Non-pigmented ciliary epithelial cell (primary cell): Measurements from ENCODE around the gene SPHKAP.
A peak's percentile ranks its signal among the peaks of the same experiment; 100 is the strongest.
"Not testable (repeated sequence)": the region's sequence is repeated elsewhere in the genome, so short reads cannot be mapped to it uniquely, and the experiment has no call there.

Source experiments
- DNase-seq: peaks from one replicate; pipeline ENCODE4 v3.0.0-alpha.2; 2010; ENCODE audit warnings: low read depth

Gene SPHKAP

DNA sequence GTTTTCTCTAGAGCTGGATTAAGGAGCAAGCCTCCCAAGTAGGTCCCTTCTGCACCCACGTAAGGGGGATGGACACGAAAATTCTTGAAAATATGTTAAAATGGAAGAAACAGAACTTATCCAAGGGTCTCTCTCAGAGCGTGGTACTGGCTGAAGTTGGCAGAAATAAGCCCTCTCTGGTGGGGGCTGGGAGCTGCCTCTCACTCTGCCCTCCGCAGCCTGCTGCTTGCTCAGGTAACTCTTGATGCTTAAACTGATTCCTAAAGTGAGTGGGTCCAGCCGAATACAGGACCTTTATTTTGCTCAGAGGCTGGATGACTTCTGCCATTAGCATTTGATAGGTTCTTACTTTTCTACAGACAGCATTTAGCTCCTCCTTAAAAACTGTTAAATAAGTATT lies 78.1 kb downstream of the SPHKAP start:
- DNase-seq = no peak

DNA sequence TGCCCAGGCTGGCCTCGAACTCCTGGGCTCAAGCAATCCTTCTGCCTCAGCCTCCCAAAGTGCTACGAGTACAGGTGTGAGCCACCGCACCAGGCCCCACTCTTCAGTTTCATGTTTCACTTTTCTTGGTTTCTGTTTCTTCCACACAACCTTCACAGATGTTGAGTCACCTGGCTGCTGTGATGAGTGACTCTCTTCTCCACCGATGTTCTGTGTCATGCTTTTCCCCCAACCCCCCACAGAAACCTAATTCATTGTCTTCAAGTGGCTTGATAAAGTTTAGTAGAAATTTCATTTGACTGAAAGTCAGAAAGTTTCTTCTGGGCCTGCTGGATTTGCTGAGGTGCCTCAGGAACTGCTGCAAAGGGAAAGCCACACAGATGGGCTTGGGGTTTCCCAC lies 78.5 kb downstream of the SPHKAP start:
- no peak for DNase-seq

DNA sequence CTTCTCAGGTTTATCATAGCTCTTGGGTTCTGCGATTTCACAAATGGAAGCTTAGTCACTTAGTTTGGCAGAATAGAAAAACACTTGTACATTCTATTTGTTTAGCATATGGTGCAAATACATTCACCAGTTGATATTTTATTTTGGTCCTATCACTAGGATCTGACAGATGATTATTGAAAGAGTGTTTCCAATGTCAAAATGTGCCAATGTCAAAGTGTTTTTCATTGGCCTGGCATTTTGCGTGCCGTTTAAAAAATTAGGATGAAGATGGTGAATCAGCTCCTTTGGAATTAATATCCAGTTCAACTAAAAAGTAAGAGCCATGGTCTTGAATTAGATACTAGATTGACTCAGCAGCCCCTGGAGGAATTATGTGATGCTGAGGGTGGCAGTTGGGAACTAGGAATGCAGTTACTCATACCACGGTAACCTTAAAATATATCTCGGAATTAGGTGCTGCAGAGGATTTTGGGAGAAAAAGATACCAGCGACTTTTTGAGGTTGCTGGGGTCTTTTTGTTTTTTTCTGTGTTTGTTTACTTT lies 87.0 kb downstream of the SPHKAP start:
- no peak for DNase-seq

DNA sequence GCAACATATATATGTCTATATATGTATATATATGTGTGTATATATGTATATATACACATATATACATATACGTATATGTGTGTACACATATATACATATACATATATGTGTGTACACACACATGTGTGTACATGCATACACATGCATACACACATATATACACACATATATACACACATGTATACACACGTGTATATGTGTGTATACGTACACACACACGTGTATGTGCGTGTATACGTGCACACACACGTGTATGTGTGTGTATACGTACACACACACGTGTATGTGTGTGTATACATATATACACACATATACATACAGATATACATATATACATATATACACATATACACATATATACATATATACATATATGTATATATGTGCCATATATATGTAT lies 89.4 kb downstream of the SPHKAP start:
- DNase-seq = no peak

DNA sequence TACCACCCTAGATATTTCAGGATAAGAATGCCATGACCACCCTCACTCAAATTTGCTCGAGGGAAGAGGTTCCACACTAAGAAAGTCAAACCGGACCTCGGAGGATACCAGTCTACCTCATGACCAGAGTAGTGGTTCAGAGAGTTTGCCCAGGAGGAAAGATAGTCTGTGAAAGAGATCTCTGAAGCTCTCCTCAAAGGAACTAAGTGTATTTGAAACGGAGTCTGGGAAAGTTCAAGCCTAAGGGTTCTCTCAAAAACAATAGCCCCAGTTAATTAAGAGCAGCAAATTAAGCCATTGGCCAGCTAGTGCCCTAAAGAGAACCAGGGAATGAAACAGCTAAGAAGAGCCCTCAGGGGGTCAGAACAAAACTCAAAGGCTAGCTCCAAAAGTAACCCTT lies 94.9 kb downstream of the SPHKAP start:
- no peak for DNase-seq

DNA sequence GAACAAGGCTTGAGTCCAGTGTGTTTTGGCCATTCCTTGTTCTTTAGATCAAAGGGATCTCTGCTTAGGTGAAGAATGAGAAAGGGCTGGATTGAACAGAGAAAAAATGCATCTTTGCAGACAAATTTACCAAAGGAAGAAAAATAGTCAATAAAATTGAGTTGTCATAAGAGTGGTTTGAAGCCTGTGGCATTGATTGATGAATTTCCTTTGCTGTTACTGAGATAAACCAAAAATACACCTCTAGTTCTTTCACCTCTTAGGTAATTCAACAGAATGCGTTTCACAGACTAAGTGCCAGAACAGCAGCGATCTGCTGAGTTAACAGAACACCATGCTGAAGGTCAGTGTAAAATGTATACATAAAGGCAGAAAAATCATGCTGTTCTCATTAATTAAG lies 96.8 kb downstream of the SPHKAP start:
- DNase-seq = no peak

DNA sequence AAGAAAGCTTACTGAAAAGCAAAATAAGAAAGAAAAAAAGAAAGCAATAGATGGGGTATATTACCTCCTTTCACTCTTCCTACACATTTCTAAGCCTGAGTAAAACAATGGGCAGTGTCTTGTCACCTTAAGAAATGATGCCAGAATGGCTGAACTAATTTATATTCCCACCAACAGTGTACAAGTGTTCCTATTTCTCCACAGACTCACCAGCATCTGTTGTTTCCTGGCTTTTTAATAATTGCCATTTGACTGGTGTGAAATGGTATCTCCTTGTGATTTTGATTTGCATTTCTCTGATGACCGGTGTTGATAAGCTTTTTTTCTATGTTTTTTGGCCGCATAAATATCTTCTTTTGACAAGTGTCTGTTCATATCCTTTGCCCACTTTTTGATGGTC lies 98.4 kb downstream of the SPHKAP start:
- no peak for DNase-seq

DNA sequence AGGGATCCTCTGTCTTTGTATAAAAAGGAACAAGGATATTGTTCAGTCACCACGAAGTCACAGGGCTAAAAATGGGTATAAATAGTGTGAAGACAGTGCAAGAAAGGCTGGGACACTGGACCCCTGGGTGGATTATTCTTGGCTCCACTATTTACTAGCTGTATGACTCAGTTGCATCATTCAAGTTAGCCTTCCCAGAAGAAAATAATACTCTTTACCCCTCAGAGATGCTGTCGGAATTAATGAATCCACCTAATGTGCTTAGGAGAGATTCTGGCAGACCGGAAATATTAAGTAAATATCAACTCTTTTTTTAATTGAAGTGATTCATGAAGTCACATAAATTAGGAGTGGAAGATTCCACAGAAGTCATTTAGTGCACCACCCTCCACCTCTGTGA lies 98.9 kb downstream of the SPHKAP start:
- DNase-seq = no peak

DNA sequence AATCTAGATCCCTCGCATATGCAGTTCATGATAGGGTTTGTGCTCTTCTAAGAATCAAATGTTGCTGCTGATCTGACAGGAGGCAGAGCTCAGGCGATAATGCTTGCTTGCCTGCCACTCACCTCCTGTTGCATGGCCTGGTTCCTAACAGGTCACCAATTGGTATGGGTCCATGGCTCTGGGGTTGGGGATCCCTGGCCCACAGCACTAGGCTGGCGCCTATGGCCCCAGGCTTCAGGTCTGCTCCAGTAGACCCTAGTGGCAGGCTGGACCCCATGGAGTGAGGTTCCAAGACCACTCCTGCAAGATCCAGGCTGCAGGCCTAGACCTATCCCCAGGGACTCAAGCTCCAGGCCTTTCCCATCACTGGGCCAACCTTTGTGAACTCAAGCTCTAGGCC lies 102.3 kb downstream of the SPHKAP start:
- DNase-seq = no peak

DNA sequence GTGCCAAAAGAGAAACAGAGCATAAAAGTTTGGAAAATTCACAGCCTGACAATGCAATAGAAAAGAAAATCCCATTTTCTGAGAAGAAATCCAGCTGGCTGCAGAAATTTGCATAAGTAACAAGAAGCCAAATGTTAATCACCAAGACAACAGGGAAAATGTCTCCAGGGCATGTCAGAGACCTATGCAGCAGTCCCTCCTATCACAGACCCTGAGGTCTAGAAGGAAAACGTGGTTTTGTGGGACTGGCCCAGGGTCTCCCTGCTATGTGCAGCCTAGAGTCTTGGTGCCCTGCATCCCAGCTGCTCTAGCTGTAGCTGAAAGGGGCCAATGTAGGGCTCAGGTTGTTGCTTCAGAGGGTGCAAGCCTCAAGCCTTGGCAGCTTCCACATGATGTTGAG lies 104.8 kb downstream of the SPHKAP start:
- not testable (repeated sequence) for DNase-seq

DNA sequence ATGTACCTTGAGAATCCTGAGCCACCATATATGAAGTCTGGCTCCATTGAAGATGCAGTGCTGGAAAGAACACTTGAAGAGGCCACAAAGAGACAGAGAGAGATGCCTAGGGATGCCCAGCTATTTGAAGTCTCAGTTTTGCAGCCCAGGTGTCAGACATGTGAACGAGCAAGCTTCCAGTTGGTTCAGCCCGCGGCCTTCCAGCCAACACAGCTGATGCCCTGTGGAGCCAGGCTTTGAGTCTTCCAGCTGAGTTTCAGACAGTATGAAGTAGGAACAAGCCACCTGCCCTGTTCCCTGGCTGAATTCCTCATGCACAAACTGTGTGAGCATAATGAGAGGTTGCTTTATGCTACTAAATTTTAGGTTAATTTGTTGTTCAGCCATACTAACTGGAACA lies 108.8 kb downstream of the SPHKAP start:
- no peak for DNase-seq

DNA sequence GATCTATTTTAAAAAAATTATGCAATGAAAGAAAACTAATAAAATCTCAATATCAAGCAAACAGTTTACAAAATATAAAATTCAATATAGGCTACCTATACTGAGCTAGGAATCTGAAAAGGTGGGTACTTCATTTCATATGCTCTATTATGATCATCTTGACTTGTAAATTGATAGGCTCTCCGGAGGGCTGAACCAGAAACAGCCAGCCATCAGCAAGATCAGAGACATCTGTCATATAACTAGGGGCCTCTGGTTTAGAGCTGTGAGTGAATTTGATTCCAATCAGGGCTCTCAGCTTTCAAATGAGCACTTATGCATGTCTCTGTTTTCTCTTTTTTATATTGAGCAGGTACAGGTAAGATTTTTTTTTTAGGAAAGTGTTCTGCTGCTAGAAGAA lies 114.2 kb downstream of the SPHKAP start:
- DNase-seq = no peak

DNA sequence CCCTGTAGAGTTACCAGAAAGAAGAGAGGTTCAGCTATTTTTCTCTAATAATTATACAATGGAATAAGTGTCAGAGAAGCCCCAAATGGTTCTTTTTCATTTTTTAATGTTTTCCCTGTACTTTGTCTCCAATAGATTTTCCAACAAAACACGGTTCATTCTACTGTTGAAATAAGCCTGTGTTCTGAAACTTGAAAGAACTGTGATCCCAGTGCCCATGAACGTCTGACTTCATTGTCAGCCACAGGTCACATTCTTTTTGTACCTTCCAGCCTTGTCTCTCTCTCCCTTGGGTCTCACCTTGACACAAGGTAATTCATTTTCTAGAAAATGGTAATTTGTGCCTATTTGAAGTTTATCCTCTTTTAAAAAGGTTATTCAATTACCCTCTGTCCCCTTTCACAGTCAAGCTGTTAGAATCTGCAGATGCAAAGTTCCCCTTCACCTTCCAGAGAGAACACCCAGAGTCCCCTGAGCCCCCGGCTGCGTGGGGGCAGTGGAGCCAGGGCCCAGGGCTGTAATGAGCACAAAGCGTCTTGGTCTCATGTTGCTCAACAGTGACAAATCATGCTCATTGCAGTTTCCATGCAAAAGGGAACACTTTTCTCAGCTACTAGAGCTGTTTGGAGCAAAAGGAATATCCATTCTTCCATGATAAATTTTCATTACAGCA lies 115.2 kb downstream of the SPHKAP start:
- DNase-seq = no peak

DNA sequence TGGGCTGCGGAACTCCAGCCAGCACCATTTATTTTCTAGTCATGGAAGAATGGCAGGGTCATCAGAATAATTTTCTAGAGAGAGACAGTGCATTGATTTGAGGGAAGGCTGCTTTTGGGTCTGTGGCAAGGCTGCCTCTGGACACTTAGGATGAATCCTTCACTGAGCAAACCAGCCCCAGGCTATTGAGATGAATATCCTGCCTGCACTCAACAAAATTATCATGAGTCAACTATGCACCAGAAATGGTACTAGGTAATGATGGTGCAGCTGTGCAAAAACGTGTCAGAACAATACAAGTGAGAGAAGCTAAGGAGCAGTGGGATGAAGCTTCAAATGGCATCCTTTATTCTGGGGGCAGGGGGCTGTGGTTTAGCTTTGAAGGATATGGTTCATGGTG lies 115.8 kb downstream of the SPHKAP start:
- DNase-seq = no peak

DNA sequence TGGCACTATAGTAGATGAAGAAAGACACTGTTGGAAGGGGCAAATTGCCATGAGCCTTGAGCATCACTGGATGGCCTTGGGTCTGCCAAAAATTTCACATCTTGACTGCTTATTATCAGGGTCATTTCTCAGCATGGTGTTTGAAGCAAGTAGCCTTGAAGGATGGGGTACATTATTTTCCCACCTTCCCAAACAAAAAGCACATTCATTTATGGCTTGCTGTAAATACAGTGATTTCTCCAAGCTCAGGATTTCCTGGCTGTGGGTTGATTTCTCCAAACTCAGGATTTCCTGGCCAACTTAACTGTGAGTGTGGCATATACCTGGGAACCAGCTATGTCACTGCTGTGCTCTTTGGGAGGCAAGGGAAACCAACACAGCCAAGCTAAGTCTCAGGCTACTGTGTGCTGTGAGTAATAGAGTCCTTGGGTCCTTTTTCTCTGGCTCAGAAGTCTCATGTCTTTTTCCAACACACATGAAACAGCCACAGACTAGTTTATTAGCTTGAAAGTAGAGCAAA lies 116.6 kb downstream of the SPHKAP start:
- no peak for DNase-seq

DNA sequence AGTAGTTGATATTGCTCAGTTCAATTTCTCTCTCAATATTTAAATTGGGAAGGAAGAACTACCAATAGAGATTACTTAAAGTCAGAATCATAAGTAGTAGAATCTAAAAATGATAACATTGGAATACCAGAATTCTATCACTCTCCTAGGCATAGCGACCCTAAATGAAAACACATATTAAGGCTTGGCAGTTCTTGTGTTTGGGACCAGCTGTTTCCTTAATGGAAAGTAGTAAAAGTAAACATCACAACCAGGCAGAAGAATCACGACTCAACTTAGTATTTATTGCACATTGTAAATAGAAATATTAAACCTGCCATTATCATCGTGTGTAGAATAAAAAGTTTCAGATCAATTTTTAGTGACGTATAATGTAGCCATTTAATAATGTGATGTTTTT lies 117.5 kb downstream of the SPHKAP start:
- no peak for DNase-seq

DNA sequence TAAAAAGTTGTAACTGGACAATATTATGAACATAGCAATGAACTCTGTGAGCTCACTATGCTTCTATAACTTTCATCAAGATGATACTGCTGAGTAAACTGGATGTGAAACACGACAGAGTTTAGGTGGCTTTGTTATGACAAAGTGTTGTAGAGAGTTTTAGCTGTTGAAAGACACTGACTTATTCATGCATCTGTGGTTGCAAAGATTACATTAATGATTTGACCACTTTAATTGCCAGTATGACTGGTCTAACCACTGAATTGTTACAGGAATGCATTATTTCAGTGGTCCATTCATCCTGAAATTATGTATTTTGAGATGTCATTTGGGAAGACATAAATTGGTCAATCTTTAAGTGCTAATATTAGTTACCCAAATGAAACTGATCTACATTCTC lies 117.9 kb downstream of the SPHKAP start:
- DNase-seq = no peak

DNA sequence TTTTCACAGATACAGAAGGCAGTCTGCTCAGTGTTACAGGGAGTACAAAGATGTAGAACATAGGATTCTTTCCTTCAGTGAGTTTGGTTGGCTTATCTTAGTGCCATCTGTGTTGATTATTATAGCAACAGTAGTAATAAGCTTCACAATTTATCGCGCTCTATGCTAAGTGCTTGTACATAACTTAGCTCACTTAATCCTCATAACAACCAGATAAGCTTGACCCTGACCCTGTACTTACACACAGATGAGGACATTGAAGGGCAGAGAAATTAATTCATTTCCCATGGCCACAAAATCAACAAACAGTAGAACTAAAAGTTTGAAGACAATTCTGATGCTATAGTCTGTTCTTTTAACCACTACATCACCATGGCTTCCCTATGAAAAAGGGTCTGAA lies 121.8 kb downstream of the SPHKAP start:
- no peak for DNase-seq

DNA sequence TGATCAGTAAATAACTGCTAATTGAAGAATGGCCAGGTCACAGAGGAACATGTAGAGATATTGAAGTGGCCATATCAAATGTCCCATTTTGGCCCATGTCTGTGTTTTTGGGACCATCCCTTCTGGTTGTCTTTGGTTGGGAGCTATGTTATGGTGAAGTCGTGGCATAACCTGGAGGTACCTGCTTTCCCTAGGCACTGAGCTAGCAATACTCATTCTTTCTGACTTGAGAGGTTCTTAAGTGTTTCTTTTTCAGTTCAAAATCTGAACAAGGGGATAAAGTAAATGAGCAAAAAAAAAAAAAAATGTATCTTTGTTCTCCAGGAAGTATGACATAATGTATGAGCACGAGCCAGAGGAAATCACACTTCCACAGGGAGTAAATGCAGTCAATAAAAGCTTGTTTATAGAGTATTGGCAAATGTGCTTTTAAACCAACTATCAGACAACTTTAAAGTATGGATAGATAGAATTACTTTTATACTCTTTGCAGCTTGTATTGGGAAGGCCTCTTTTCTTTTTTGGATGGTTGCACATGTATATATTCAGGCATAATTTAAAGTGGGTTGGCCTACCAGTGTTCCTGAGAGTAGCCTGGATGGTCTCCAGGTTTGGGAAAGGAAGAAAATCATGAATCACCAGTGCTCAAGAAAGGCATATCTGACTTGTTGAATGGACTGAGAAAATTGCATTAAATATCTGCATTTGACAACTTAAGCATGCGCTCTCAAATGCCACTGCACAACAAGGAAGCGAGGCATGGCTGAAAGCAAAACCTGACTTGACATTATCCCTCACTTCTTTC lies 125.0 kb downstream of the SPHKAP start:
- no peak for DNase-seq

DNA sequence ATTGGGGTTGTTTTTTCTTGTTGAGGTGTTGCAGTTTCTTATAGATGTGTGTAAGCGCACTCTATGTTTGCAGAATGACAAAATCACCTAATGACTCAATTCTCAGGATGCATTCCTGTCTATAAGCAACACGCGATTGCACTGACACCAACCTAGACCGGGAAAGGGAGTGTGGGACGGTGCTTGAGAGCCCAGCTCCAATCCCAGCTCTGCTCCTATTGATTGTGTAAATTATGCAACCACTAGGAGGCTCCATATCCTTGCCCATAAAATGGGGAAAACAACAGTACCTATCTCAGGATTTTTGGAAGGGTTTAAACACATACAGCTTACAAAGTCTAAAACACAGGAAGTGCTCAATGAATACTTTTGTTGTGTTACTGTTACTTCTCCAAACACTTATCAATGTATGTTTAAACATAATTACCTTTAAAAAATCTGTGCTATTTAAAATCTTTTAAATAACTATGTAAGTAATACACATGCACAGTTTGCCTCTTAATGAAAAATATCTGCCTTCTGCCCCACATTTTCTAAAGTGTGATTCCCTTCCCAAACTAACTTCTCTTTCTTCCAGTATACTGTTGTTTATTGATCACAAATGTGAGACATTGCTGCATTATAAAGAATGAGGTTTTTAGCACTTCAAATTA lies 132.5 kb downstream of the SPHKAP start:
- DNase-seq = peak; percentile 15

DNA sequence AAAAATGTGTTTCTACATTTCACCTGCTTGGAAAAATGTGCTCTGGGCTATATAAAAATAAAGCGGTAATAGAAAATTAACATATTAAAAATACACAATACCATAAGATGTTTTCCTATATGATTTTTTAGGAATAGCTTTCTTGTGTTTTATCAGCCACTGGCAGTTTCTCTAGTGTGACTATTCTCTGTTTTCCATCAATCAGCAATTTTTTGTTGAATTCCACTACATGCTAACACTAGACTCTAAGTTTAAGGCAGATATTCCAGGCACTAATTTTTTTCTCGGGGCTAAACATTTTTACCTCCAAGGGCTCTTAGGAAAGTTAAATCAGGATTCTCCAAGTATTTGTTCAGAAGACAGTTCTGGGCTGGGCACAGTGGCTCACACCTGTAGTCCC lies 140.5 kb downstream of the SPHKAP start:
- DNase-seq = no peak

DNA sequence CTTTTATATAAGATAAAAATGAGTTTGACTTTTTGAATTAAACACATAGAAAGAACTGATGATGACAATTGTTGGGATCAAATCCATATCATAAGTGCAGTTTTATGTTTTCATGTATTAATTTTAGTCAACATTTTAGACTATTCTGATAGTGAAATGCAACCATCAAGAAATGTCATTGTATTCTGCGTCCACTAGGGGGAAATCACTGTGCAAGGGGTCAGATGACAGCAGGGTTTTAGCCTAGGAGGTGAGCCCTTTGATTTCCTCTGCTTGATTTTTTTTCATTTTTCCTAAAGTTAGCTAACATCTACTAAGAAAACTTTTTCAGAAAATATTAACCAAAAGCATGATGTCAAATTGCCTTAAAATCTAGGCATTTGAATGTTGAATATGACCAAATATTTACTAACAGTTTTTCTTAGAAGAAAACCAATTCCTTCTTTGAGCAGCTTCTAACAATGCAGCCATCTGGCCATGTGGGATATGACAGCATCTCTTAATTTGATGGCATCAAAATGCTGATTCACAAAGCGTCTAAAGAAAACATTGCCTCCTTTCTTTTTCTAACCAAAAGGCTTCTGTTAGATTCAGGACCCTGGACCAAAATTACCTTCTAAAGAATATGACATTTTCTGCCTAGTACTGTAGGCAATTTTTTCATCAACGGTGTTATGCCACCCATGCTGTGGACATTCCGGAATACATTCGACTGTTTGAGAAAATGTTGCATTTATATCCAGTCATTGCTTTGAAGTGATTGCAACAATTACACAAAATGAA lies 141.5 kb downstream of the SPHKAP start:
- DNase-seq = no peak
